Fibroblast of skin of abdomen (primary cell): Measurements from ENCODE around the gene NLRP13.

Experiments
- DNase-seq: peaks from one replicate; pipeline ENCODE4 v3.0.0-alpha.2; 2013

The NLRP13 gene

DNA sequence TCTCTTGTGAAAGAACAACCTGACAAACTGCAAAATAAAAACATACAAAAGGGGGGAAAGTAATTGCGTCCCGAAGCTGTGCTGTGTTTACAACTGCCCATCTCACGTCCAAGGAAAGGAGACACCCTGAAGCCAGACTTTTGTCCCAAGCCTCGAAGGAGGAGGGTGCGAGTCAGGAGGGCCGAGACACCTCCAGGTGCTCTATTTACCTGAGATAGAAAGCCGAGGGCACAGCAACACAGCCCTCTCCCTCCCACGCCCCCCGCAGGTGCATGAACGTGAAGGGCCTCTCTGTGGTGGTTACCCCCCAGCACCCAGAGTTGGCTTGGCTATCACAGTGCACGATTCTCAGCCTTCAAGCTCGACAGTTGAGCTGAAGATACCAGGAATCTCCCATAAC, 33.2 kb downstream of the NLRP13 start:
- no peak for DNase-seq

DNA sequence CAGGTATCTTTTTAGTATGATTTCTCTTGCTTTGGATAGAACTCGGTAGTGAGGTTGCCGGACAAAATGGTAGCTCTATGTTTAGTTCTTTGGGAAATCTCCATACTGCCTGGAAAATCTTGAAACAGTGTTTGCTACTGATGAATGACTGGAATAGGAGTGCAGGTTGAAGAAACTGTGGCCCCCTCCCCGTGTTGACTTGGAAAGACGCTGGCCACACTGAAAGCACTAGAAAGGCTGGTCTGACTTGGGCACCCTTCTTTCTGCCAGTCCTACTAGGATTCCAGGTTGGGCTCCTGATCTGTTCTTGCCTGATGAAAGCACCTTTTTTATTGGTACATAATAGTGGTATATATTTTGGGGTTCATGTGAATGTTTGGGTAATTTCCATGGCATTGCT, 49.5 kb downstream of the NLRP13 start:
- no peak for DNase-seq

DNA sequence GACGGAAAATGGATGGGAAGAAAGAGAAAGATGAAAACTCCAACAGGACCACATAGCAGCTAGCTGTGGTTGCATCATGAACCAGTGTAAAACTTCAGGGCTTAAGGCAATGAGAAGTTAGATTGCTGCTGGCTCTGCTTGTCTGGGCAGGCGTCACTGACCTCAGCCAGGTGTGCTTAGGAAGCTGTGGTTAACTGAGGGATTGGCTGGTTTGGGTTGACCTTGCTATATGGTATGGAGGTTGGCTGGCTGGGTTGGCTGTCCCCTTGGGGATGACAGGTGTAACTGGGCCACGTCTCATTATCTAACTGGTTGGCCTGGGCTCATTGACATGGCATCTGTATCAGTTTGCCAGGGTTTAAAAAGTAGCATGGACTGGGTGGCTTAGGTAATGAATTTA, 54.9 kb downstream of the NLRP13 start:
- DNase-seq, result no peak

DNA sequence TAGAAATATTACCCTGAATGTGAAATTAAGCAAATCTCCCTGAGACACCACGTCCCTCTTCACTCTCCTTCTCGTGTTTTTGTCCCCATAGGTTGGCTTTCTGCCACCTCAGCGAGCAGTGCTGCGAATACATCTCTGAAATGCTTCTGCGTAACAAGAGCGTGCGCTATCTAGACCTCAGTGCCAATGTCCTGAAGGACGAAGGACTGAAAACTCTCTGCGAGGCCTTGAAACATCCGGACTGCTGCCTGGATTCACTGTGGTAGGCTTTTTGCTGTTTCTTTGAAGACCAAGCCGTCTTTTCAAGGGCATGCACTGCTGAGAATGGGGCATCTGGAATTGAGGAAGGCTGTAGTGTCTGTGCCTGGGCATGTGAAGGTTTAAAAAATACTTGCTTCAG, 61.4 kb downstream of the NLRP13 start:
- no peak for DNase-seq

DNA sequence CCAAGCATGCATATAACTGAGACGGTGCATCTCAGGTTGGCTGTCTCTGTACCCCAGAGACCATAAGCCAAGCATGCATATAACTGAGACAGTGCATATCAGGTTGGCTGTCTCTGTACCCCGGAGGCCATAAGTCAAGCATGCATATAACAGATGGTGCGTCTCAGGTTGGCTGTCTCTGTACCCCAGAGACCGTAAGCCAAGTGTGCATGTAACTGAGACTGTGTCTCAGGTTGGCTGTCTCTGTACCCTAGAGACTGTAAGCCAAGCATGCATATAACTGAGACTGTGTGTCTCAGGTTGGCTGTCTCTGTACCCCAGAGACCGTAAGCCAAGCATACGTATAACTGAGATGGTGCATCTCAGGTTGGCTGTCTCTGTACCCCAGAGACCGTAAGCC, 65.0 kb downstream of the NLRP13 start:
- DNase-seq, result no peak

DNA sequence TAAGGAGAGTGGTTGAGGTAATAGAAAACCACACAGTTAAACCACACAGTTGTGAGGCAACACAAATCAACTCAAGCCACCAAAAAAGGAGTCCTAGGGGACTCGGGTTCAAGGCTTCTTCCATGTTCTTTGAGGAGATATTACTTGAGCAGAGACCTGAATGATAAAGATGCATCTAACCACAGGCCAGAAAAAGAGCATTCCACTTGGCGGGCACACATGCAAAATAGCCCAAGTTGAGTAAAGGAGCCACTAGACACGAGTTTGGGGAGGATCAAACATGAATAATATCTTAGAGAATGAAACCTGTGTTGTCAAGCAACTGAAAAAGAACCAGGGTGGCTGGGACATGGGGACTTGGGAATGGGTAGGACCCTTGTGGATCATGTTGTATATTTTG, 65.6 kb downstream of the NLRP13 start:
- no peak for DNase-seq

DNA sequence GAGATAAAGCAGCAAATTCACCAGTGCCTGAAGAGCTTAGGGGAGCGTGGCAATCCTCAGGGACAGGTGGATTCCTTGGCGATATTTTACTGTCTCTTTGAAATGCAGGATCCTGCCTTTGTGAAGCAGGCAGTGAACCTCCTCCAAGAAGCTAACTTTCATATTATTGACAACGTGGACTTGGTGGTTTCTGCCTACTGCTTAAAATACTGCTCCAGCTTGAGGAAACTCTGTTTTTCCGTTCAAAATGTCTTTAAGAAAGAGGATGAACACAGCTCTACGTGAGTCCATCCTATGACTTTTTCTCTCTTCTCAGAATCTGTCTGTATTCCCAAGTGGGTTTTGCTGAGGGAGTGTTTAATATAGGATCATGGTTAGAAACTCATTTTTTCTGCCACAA, 73.2 kb downstream of the NLRP13 start:
- DNase-seq, result no peak

DNA sequence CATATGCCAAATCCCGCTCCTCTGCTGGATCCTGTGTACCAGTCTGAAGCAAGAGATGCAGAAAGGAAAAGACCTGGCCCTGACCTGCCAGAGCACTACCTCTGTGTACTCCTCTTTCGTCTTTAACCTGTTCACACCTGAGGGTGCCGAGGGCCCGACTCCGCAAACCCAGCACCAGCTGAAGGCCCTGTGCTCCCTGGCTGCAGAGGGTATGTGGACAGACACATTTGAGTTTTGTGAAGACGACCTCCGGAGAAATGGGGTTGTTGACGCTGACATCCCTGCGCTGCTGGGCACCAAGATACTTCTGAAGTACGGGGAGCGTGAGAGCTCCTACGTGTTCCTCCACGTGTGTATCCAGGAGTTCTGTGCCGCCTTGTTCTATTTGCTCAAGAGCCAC, 73.7 kb downstream of the NLRP13 start:
- DNase-seq, result no peak

DNA sequence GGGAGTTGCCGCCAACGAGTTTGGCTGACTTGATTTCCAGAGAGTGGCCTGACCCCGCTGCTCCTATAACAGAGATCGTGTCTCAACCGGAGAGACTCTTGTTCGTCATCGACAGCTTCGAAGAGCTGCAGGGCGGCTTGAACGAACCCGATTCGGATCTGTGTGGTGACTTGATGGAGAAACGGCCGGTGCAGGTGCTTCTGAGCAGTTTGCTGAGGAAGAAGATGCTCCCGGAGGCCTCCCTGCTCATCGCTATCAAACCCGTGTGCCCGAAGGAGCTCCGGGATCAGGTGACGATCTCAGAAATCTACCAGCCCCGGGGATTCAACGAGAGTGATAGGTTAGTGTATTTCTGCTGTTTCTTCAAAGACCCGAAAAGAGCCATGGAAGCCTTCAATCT, 74.2 kb downstream of the NLRP13 start:
- no peak for DNase-seq

DNA sequence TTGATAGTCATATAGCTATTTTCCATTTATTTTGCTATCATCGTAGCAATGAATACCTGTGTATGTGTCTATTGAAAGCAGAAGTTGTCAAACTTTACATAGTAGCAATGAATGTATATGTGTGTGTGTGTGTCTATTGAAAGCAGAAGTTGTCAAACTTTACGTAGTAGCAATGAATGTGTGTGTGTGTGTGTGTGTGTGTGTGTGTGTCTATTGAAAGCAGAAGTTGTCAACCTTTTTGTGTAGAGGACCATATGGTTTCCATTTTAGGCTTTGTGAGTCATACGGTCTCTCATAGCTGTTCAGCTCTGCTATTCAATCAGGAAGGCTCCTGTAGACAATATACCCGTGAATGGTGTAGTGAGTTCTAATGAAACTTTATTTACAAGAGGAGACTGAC, 75.0 kb downstream of the NLRP13 start:
- DNase-seq, result no peak

DNA sequence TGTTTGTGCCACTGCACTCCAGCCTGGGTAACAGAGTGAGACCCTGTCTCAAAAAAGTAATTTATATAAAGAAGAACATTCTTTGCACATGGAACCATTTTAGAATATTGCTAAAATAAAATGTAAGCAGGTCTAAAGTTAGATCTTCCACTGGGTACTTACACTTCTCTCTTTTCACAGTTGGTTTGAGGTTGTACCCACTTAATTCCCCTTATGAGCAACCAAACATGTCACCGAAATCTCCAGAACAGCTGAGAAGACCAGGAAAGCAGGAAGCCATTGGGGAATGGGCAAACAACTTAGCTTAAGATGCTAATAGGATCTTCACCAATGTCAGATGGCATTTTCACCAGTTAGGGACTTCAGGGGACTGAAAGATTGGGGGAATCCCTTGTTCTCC, 77.0 kb downstream of the NLRP13 start:
- no peak for DNase-seq
